ENCODE measurements around the gene TMX4.
"Not testable (repeated sequence)": the region's sequence is repeated elsewhere in the genome, so short reads cannot be mapped to it uniquely, and the experiment has no call there.

Gene TMX4

GRCh38 chr20:7971536-7972280 is 47.9 kb downstream of the TMX4 start:
- no peak for DNase-seq (ENCODE audit: low read depth in 1 of 2, low spot score in 1 of 2)

- no peak for DNase-seq (ENCODE audit: low read depth in 1 of 2, low spot score in 1 of 2)
These were observed 52.2 kb downstream of the TMX4 start for GRCh38 chr20:7967199-7967844.

- DNase-seq (ENCODE audit: low read depth in 1 of 2, low spot score in 1 of 2): no peak
These were observed 53.4 kb downstream of the TMX4 start for GRCh38 chr20:7966176-7966575.

GRCh38 chr20:7959484-7959883 is 60.1 kb downstream of the TMX4 start:
- no peak for DNase-seq (ENCODE audit: low read depth in 1 of 2, low spot score in 1 of 2)

GRCh38 chr20:7956561-7956960 is 63.0 kb downstream of the TMX4 start:
- not testable (repeated sequence) for DNase-seq (ENCODE audit: low read depth in 1 of 2, low spot score in 1 of 2)

GRCh38 chr20:7950387-7950786 is 69.2 kb downstream of the TMX4 start:
- no peak for DNase-seq (ENCODE audit: low read depth in 1 of 2, low spot score in 1 of 2)

GRCh38 chr20:7943891-7944290 is 75.7 kb downstream of the TMX4 start:
- no peak for DNase-seq (ENCODE audit: low read depth in 1 of 2, low spot score in 1 of 2)

- no peak for DNase-seq (ENCODE audit: low read depth in 1 of 2, low spot score in 1 of 2)
These were observed 79.2 kb downstream of the TMX4 start, which contains the start of gene HAO1 for GRCh38 chr20:7940341-7940740. Gene HAO1 (minus strand): TSS chr20:7940458. CDS start chr20:7940422, 36 bp downstream.

- DNase-seq (ENCODE audit: low read depth in 1 of 2, low spot score in 1 of 2): no peak
These were observed 79.9 kb downstream of the TMX4 start for GRCh38 chr20:7939663-7940062.

GRCh38 chr20:7938058-7938457 is 81.5 kb downstream of the TMX4 start:
- DNase-seq (ENCODE audit: low read depth in 1 of 2, low spot score in 1 of 2): no peak

- DNase-seq (ENCODE audit: low read depth in 1 of 2, low spot score in 1 of 2): no peak
These were observed 82.2 kb downstream of the TMX4 start for GRCh38 chr20:7937328-7937727.

- no peak for DNase-seq (ENCODE audit: low read depth in 1 of 2, low spot score in 1 of 2)
These were observed 84.5 kb downstream of the TMX4 start for GRCh38 chr20:7935027-7935551.

GRCh38 chr20:7933346-7933745 is 86.2 kb downstream of the TMX4 start:
- DNase-seq (ENCODE audit: low read depth in 1 of 2, low spot score in 1 of 2): no peak

- no peak for DNase-seq (ENCODE audit: low read depth in 1 of 2, low spot score in 1 of 2)
These were observed 89.2 kb downstream of the TMX4 start for GRCh38 chr20:7930343-7930742.

All from activated CD4-positive, alpha-beta T cell treated with anti-CD3 and anti-CD28 coated beads, Interleukin-2, amount 50 U/mL, for 24 hours (primary cell).